ENCODE results near the gene LHFPL6. TPM values are rescaled to one million over a fixed set of nuclear protein-coding genes. Genes with fewer than 3 reads are reported as not detected.

Gene LHFPL6
- total RNA-seq, 4 donors from 2014 or later, result 12.8 to 27.3 (median 22.5) TPM

GRCh38 chr13:39362652-39363381 lies 240.2 kb downstream of the LHFPL6 start:
- TF ChIP-seq, protein P1, sequence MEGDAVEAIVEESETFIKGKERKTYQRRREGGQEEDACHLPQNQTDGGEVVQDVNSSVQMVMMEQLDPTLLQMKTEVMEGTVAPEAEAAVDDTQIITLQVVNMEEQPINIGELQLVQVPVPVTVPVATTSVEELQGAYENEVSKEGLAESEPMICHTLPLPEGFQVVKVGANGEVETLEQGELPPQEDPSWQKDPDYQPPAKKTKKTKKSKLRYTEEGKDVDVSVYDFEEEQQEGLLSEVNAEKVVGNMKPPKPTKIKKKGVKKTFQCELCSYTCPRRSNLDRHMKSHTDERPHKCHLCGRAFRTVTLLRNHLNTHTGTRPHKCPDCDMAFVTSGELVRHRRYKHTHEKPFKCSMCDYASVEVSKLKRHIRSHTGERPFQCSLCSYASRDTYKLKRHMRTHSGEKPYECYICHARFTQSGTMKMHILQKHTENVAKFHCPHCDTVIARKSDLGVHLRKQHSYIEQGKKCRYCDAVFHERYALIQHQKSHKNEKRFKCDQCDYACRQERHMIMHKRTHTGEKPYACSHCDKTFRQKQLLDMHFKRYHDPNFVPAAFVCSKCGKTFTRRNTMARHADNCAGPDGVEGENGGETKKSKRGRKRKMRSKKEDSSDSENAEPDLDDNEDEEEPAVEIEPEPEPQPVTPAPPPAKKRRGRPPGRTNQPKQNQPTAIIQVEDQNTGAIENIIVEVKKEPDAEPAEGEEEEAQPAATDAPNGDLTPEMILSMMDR (IDR thresholded peaks at IDR 0.05), result no peak
- no peak for TF ChIP-seq POLR2A (IDR thresholded peaks at IDR 0.05)
- 41 to 54% methylated on average over 5 of the region's 5 CpGs for WGBS, 2 donors
- no peak overlapping the region for H3K4me3 ChIP-seq (ENCODE audit: low read depth, poor library complexity, severe bottlenecking)
- intact Hi-C loops (cut with DNase I; ENCODE audit: low total_unique reads), result no loop called here
- no peak for DNase-seq (ENCODE audit: low spot score in 2 of 2)

DNA sequence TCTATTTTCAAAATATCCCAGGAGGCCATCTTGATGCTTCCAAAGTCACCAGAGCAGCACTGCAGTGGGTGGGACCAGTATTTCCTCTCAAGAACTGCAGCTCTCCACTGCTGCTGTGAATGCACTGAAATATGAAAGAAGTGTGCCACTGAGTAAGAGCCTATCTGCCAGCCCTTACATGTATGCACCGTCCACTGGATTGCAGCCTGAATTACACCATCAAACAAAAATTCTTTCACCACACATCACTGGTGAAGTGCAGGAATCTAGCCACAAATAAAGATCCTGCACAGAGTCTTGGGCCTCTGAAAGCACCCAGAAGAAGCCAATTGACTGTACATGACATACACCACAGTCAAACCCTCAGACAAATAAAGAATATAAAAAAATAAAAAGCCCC lies 249.0 kb downstream of the LHFPL6 start:
- 60 to 78% methylated on average over 1 of the region's 1 CpG for WGBS, 2 donors
- intact Hi-C loops (cut with DNase I; ENCODE audit: low total_unique reads), result no loop called here
- H3K4me3 ChIP-seq (ENCODE audit: low read depth, poor library complexity, severe bottlenecking), result no peak overlapping the region
- DNase-seq (ENCODE audit: low spot score in 2 of 2), result no peak
- TF ChIP-seq, protein P1 (IDR thresholded peaks at IDR 0.05), result no peak
- no peak for TF ChIP-seq POLR2A (IDR thresholded peaks at IDR 0.05)

DNA sequence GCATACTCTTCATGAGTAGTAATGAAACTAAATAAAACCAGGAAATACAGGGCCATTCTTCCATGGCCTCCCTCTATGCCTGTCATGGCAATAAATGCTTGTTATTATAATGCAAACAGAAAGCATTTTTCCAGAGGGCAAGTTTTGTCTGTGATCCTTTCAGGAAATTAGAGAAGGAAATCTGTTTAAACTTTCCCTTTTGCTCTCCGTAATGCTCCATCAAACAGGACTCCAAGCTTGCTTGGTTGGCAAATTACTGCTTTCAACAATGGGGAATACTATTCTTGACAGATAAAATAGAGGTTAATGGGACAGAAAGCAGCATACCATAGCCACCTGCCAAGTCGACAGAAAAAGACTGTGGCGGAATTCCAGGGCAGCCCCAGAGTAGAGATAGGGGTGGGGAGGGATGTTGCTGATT lies 252.5 kb downstream of the LHFPL6 start:
- intact Hi-C loops (cut with DNase I; ENCODE audit: low total_unique reads), result no loop called here
- no peak for DNase-seq (ENCODE audit: low spot score in 2 of 2)
- 46 to 56% methylated on average over 3 of the region's 3 CpGs for WGBS, 2 donors

GRCh38 chr13:39349391-39349960 lies 253.5 kb downstream of the LHFPL6 start:
- 87 to 92% methylated on average over 6 of the region's 6 CpGs for WGBS, 2 donors

More for the DNA sequence above, 252.5 kb downstream of the LHFPL6 start:
- H3K4me3 ChIP-seq (ENCODE audit: low read depth, poor library complexity, severe bottlenecking), result no peak overlapping the region
- TF ChIP-seq, protein P1 (IDR thresholded peaks at IDR 0.05), result no peak
- no peak for TF ChIP-seq POLR2A (IDR thresholded peaks at IDR 0.05)

GRCh38 chr13:39347926-39348901 lies 254.8 kb downstream of the LHFPL6 start:
- no peak overlapping the region for H3K4me3 ChIP-seq (ENCODE audit: low read depth, poor library complexity, severe bottlenecking)
- no peak for DNase-seq (ENCODE audit: low spot score in 2 of 2)
- 79 to 82% methylated on average over 9 of the region's 9 CpGs for WGBS, 2 donors
- intact Hi-C loops (cut with DNase I; ENCODE audit: low total_unique reads), result no loop called here
- TF ChIP-seq, protein P1 (IDR thresholded peaks at IDR 0.05), result no peak
- no peak for TF ChIP-seq POLR2A (IDR thresholded peaks at IDR 0.05)

More at GRCh38 chr13:39349391-39349960, 253.5 kb downstream of the LHFPL6 start:
- no peak for DNase-seq (ENCODE audit: low spot score in 2 of 2)
- TF ChIP-seq, protein P1 (IDR thresholded peaks at IDR 0.05), result no peak
- TF ChIP-seq POLR2A (IDR thresholded peaks at IDR 0.05), result no peak
- H3K4me3 ChIP-seq (ENCODE audit: low read depth, poor library complexity, severe bottlenecking), result no peak overlapping the region
- intact Hi-C loops (cut with DNase I; ENCODE audit: low total_unique reads), result no loop called here
